HL-60 (cell line): Measurements from ENCODE around the gene MUC6.

Experiments
- CTCF ChIP-seq: IDR thresholded peaks from one replicate; pipeline ENCODE4 v1.5.1; 2011; ENCODE audit warnings: low read length, control low read depth, inconsistent platforms; ENCODE audit not compliant: insufficient read depth
- POLR2AphosphoS5 ChIP-seq: IDR thresholded peaks from 2 replicates; pipeline ENCODE4 v1.6.1; 2012; ENCODE audit warnings: low read depth
- REST ChIP-seq: IDR thresholded peaks from 2 replicates; pipeline ENCODE4 v1.6.1; 2012; ENCODE audit warnings: low read depth; ENCODE audit not compliant: insufficient replicate concordance

- TF ChIP-seq CTCF (no peak), POLR2AphosphoS5 (no peak), REST (no peak)
Measured at GRCh38 chr11:1037506-1038055, 1.1 kb upstream of the MUC6 start.
